Fibroblast of peridontal ligament (primary cell): ENCODE data around the gene MAP3K6.

Source experiments
- DNase-seq: peaks from one replicate; pipeline ENCODE4 v3.0.0-alpha.2; 2010; ENCODE audit errors: extremely low read depth

The MAP3K6 gene

DNA sequence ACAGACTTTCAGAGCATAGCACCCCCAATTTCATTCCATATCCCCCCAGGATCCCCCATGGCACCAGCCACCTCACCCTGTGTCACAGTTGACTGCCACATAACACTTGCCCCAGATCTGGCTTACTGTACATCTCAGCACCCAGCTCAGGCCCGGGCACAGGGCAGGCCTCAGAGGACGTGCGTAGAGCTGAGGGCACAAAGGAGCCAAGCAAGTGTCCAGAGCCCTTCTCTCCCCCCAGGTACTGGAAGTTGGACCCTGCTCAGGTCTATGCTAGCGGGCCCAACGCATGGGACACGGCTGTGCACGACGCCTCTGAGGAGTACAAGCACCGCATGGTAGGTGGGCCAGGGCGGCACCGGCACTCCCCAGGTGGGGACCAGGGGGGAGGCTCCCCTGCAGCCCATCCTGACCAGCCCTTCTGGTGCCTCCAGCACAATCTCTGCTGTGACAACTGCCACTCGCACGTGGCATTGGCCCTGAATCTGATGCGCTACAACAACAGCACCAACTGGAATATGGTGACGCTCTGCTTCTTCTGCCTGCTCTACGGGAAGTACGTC lies 33.0 kb downstream of the MAP3K6 start:
- no peak for DNase-seq

DNA sequence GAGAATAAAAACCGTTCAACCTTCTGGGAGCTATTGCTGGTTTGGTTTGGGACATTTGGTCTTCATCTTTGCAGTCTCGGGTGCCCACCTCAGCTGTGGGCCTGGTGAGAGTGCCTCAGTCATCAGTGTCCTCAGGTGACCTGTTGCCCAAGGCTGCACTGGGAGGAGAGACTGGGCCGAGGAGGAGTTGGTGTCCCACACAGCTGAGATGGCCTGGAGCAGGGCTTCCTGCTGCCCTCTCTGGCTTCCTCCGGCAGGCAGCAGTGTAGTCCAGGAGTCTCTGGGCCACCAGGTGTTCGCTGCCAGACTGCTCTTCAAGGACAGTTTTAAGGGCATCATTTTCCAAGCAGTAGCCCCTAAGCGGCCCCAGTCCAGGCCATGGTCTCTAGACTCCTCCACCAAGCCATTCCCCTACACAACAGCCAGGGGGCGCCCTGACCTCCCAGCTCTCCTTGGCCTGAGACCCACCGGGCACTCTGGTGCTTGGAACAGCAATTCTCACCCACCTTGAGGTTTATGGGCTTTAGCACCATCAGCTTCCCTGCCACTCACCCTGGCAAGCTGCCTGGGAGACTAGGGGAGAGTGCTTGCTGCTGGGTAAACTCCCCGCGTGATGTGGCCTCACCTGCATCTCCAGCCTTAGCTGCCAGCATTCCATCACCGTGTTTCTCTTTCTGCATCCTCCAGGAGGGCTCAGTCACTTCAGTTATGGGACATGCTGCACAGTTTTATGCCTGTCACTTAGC lies 34.1 kb downstream of the MAP3K6 start:
- no peak for DNase-seq

DNA sequence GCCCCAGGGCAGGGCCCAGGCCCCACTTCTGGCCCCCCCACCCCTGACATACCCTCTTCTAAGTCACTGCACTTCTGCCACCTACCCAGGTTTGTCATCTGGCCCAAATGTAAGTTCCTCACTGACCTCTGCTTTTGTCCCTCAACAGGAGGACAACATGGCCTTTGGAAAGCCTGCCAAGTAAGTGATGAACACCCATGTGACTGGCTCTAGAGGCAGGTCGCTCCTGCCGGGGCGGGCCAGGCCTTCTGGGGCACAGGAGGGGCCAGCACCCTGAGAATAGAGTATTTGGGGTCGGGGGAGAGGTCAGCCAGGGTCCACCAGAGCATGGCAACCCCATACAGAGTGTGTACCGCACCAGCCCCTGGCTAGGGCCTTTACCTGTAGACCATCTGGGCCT lies 34.8 kb downstream of the MAP3K6 start:
- DNase-seq, result no peak

DNA sequence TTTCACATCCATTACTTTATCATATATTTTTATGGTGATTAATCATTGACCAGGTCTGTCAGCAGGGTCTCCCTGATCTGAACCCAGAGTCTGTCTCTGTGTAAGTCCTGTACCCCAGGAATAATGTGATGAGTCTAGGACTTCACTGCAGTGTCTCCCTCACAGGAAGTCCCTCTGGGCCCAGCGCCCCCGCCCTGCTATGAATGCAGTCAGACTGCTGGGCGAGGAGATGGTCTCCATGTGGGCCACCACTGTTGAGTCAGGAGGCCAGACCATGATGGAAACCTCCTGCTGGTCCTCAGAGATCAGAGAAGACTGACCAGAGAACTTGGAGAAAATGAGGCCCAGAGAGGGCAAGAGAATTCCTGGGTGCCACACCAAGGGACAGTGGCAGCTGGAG lies 35.3 kb downstream of the MAP3K6 start:
- no peak for DNase-seq

DNA sequence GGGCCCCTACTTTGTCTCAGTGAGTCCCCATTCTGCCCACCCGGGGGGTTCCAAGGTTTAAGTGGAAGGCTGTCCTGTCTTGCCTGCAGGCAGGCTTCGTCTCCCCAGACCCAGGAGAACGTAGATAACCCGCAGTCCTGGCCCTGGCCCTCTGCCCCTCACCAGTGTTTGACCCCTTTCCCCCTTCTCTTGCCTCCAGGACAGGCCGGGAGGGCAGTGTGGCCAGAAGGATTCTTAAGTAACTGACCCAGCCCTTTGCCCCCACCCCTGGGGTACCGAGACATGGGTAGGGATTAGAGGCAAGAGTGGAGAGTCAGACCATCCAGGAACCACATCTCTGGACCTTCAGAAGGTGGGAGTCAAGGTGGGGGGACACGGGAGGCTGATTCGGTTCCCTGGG lies 36.0 kb downstream of the MAP3K6 start:
- DNase-seq, result no peak

DNA sequence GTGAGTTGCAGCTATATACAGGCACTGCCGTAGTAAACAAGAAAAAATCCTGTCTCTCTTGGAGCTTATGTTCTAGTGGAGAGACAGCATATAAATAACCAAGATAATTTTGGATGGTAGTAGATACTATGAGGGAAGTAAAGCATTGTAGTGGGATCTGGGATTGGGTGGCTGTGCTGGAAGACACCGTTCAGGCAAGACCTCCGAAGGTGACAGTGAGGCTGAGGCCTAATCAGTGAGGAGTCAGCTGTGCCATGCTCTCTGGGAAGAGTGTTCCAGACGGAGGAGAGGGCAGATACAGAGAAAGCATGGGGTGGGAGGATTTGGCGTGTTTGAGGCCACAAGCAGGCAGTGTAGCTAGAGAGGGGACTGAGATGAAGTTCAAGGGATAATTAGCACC lies 38.8 kb downstream of the MAP3K6 start:
- DNase-seq, result no peak

DNA sequence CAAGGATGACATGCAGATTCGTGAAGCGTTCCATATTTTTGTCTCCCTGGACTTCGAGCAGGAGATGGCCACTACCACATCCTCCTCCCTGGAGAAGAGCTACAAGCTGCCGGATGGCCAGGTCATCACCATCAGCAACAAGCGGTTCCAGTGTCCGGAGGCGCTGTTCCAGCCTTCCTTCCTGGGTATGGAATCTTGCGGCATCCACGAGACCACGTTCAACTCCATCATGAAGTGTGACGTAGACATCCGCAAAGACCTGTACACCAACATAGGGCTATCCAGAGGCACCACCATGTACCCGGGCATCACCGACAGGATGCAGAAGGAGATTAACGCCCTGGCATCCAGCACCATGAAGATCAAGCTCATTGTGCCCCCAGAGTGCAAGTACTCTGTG lies 41.5 kb downstream of the MAP3K6 start:
- no peak for DNase-seq

DNA sequence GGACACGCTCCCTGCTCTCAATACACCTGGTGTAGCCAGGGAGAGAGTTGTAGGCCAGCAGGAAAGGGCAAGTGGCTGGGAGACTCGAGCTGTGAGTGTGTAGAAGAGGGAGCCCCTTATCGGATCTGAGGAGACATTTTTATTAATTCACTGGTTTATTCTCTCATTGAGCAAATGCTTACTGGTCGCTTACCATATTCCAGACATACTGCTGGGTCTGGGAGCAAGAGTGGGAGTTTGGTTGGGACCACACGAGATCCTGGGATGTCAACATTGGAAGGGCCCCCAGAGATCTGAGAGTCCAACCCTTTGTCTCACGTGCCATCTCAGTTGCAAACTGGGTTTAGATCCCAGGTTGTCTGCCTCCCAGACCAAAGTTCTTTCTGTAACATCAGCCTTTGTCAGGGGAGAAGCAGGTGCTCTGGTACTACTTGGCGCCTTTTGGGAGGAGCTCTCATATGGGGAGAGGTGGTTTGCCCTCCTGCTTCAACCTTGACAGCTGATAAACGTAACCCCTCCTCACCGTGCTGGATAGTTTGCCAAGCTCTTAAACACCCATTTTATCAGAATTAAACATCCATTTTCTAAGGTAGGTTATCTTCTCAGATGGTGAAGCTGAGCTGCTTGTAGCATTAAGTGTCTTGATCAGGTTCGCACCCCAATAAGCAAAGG lies 44.1 kb downstream of the MAP3K6 start:
- peak; percentile 14 for DNase-seq

DNA sequence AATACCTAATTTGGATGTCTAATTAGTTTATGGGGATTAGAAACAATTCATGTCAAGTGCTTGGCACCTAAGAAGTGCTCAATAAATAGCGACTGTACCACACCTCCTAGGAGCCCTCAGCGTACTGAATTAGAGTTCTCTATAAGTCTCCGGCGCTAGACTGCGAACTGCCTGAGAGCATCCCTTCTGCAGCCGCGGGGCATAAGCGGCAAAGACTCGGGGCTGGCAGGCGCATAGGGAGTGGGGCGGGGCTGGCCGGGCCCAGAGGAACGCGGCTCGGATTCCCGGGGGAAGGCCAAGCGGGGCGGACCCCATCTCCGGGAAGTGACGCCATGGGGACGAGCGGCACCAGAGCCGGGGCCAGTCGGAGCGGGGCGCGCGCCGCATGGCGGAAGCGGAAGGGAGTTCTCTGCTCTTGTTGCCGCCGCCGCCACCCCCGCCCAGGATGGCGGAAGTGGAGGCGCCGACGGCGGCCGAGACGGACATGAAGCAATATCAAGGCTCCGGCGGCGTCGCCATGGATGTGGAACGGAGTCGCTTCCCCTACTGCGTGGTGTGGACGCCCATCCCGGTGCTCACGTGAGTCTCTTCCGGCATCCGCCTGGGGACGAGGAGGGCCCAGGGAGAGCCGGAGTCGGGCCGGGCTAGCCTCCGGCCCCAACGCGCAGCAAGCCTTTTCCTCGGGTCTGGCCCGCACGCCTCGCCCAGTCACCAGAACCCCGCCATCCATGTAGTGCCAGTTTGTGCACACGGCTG lies 44.8 kb downstream of the MAP3K6 start, which contains the start of gene TMEM222:
TMEM222 (plus strand) TSS at position 351 of the 756 bp plus-strand sequence; CDS start at position 386, 35 bp downstream.
- DNase-seq, result peak; percentile 93

DNA sequence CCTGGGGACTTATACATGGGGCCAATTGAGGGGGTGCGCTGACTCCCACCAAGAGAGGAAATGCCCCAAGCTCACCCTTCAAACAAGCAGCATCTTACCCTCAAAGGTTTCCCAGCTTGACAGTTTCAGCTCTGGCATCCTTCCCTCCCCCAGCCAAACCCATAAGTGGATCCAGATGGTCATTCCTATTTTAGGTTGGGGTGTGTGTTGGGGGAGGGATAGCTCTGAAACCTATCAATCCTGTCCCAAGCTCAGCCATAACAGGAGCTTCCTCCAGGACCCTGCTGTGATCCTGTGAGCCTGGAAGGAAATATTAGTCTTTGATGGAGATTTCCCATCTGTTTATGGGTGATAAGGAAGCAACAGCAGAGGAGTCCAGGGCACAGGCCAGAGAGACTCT lies 48.2 kb downstream of the MAP3K6 start:
- DNase-seq, result peak; percentile 85

DNA sequence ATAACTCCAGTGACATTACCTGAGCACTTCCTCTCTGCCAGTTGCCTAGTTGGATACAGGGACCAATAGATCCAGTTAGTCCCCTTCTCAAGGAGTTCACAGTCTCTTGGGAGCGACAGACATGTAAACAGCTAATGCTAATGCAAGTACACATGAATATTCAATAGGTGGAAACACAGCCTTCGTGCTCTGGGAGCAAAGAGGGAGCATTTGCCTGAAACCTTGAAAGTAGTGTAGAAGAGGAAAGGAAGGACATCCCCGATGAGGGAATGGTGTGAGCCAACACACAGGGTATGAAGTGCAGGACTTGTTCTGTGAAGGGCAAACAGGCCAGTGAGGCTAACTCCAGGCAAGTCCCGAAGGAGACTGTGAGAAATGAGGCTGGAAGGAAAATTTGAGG lies 48.6 kb downstream of the MAP3K6 start:
- no peak for DNase-seq

DNA sequence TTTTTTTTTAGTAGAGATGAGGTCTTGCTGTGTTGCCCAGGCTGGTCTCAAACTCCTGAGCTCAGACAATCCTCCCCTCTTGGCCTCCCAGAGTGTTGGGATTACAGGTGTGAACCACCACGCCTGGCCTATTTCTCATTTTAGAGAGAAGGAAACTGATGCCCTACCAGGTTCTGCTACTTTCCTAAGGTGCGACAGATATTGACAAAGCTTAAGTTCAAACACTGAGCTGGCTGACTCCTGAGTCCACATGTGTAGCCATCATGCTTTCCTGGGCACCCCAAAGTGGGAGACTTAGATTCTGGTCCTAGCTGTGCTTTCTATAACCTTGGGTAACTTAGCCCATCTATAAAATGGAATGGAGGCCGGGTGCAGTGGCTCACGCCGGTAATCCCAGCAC lies 49.9 kb downstream of the MAP3K6 start:
- no peak for DNase-seq

DNA sequence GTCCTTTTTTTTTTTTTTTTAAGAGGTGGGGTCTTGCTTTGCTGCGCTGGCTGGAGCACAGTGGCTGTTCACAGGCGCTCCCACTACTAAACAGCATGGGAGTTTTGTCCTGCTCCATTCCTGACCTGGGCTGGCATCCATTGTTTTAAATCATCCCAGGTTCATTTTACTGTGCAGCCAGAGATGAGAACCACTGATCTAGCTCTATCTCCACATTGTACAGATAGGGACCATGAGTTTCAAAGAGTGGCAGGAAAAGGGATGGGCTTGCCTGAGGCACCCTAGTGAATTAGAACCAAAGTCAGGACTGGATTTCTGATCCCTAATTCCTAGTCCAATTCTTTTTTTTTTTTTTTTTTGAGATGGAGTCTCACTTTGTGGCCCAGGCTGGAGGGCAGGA lies 52.0 kb downstream of the MAP3K6 start:
- DNase-seq, result no peak

DNA sequence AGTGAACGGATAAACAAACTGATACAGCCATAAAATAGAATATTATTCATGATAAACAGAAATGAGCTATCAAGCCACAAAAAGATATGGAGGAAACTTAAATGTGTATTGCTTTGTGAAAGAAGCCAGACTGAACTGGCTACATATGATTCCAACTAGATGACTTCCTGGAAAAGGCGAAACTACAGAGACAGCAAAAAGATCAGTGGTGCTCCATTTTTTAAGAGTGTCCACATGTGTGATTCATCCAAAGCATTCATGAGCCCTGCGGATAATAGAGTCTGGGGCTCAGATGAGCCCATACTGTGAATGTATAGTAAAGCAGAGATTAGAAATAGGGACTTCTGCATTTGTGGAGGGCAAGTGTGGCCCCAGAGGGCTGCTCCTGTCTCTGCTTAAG lies 52.6 kb downstream of the MAP3K6 start:
- peak; percentile 14 for DNase-seq

DNA sequence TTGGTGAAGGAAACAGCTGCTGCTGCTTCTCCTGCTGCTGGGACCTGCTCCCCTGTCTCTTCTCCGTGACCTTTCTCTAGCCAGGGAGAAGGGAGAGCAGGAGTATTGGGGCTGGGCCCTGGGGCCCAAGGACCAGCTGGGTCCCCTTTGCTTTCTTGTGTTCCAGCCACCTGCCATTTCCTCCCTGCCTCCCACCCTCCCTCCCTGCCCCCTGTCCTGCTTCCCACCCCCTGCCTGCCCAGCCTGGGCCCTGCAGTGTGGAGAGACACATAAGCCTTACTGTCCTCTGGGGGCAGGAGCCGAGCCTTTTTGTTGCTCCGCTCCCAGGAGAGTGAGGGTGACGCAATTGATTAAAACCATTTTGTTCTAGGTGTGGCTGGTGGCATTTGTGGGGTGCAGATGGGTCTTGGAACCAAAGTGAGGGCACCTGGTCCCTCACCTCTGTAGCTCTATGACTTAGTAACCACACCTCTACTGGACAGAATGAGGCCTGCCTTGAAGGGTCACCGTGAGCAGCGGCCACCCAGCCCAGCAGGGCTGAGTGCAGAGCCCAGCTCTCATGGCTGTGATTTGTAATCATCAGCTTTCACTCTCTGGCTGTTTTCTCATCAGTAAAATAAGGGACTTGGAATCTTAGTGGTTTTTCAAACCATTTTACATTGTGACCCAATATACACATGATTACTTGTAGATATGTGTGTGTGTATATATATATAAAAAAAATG lies 58.7 kb downstream of the MAP3K6 start:
- DNase-seq, result no peak

DNA sequence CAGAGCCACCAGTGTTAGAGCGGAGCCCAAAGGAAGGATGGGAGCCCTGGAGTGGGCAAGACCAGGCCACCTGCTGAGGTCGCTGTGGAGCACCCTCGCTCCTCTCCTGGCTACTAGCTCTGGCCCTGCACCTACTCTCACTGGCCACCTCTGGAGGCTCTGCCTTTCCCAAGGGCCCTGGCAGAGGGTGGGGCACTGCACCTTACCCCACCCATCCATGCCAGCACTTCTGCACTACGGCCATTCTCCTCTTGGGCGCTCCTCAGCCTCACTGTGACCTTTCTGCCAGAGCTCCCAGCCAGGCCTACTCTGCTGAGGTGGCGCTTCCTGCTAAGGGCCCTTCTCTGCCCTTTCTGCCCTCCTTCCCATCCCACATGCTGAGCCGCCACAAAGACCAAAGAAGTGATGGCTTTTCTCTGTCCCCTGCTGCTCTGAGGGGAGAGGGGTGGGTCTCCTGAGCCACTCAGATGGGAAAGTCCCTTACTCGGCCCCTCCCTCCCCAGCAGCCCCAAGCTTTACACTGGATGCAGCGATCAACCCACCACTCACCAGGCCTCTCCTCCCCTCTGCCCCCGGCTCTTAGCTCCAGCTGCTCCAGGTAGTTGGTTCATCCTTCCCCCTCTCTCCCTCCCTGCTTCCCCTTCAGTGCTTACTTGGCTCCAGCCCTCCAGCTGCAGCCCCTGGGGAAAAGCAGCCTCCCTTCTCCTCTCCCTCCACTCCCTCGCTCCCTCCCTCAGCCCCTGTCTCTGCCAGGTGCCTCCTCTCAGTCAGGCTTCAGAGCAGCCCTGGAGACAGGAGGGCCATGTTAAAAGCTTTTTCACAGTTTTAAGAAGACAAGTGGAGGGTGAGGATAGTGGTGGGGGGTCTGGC lies 59.6 kb downstream of the MAP3K6 start:
- no peak for DNase-seq

DNA sequence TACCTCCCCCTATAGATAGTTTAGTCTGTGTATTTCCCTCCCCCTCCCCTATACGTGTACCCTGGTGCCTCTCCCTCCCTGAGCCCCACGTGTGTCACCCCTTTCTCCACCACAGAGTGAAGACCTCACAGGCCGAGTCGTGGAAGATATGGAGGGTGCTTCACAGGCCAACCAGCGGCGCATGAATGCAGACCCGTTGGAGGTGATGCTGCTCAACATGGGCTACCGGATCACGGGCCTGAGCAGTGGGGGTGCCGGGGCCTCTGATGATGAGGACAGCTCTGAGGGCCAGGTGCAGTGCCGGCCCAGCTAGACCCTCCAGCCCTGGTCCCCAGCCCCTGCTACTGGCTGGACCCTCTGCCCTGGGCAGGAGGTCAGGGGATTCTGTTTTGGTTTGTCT lies 60.7 kb downstream of the MAP3K6 start:
- DNase-seq, result no peak
